B cell (primary cell): ENCODE measurements around the gene ITSN1. TPM values are rescaled to one million over a fixed set of nuclear protein-coding genes. Genes with fewer than 3 reads are reported as not detected.

Experiments used
- ATAC-seq: fragments of 200-7000 bp; cut with Tn5 transposase; one replicate; pipeline ENCODE4 v1.10.0; 2021; ENCODE audit warnings: low read depth, mild to moderate bottlenecking, moderate number of reproducible peaks, moderate library complexity
- CTCF ChIA-PET: fragments of 350-600 bp; sonication (Branson Sonifier 250); formaldehyde crosslinking; loops from one replicate; lab custom pipeline; 2021; ENCODE audit warnings: antibody characterized with exemption, inconsistent platforms; lab: Charles Lee
- POLR2A ChIA-PET: fragments of 350-600 bp; sonication (Branson Sonifier 250); formaldehyde crosslinking; loops from one replicate; lab custom pipeline; 2021; ENCODE audit warnings: antibody characterized with exemption; lab: Charles Lee
- DNase-seq: peaks from one replicate; pipeline ENCODE4 v3.0.0; 2013
- H2AFZ ChIP-seq: 2 replicates; pipeline ENCODE4 v1.6.1; 2012; ENCODE audit warnings: mild to moderate bottlenecking, low read depth, low read length; ENCODE audit not compliant: insufficient read depth, poor library complexity, severe bottlenecking
- H3K27ac ChIP-seq, 2 donors: 1 replicate in 1 of 2; 2 replicates in 1 of 2; pipeline ENCODE4 v1.5.1; 2012 to 2013; ENCODE audit warnings: low read length in 2 of 2, mild to moderate bottlenecking in 2 of 2, moderate library complexity in 1 of 2
- H3K27me3 ChIP-seq, 4 experiments: fragments of 200-600 bp in 1 of 4; sonication (generic) in 1 of 4; replicated peaks in 1 of 4; 1 replicate in 2 of 4; 2 replicates in 2 of 4; pipeline versions ENCODE4 v1.6.1 to v1.7.0; 2013 to 2016; ENCODE audit warnings: low read length in 3 of 4, mild to moderate bottlenecking in 2 of 4, mixed read lengths in 1 of 4, moderate library complexity in 1 of 4; ENCODE audit not compliant: insufficient read depth in 4 of 4, control insufficient read depth in 3 of 4; ENCODE audit errors: control extremely low read depth in 1 of 4
- H3K36me3 ChIP-seq, 2 experiments: replicated peaks in 1 of 2; 1 replicate in 1 of 2; 2 replicates in 1 of 2; pipeline versions ENCODE4 v1.6.1 to v1.7.1; 2013; ENCODE audit warnings: low read length in 1 of 2; ENCODE audit not compliant: insufficient read depth in 2 of 2, control insufficient read depth in 1 of 2; ENCODE audit errors: control extremely low read depth in 1 of 2, extremely low read depth in 1 of 2
- H3K4me1 ChIP-seq, 2 donors: fragments of 200-600 bp in 1 of 2; sonication (generic) in 1 of 2; 1 replicate in 1 of 2; 2 replicates in 1 of 2; pipeline versions ENCODE4 v1.5.1 to v1.6.1; 2013 to 2017; ENCODE audit warnings: low read length in 2 of 2; ENCODE audit not compliant: control insufficient read depth in 2 of 2, insufficient read depth in 2 of 2
- H3K4me2 ChIP-seq: replicated peaks from 2 replicates; pipeline ENCODE3; 2012; ENCODE audit warnings: mild to moderate bottlenecking, low read depth, low read length; ENCODE audit not compliant: poor library complexity, severe bottlenecking
- H3K4me3 ChIP-seq, 5 experiments: fragments of 200-600 bp in 1 of 5; sonication (generic) in 1 of 5; 1 replicate in 3 of 5; 2 replicates in 2 of 5; pipeline versions ENCODE4 v1.5.1 to v1.7.0; 2011 to 2016; ENCODE audit warnings: low read length in 4 of 5, mild to moderate bottlenecking in 4 of 5, low read depth in 2 of 5, control low read depth in 1 of 5, moderate library complexity in 1 of 5; ENCODE audit not compliant: insufficient read depth in 1 of 5; ENCODE audit errors: control extremely low read depth in 1 of 5, extremely low read depth in 1 of 5
- H3K79me2 ChIP-seq: fragments of 200-600 bp; sonication (generic); one replicate; pipeline ENCODE4 v1.6.0; 2016; ENCODE audit warnings: low read length; ENCODE audit not compliant: control insufficient read depth, insufficient read depth
- H3K9ac ChIP-seq: fragments of 200-600 bp; sonication (generic); 2 replicates; pipeline ENCODE4 v1.6.1; 2017; ENCODE audit warnings: mild to moderate bottlenecking, low read length, moderate library complexity
- H3K9me3 ChIP-seq, 3 donors: one replicate each; pipeline versions ENCODE4 v1.6.1 to v1.7.1; 2013; ENCODE audit warnings: low read length in 2 of 3; ENCODE audit not compliant: control insufficient read depth in 2 of 3, insufficient read depth in 1 of 3; ENCODE audit errors: control extremely low read depth in 1 of 3
- H4K20me1 ChIP-seq: 2 replicates; pipeline ENCODE4 v1.6.0; 2012; ENCODE audit warnings: mild to moderate bottlenecking, low read length; ENCODE audit not compliant: insufficient read depth, control insufficient read depth, poor library complexity, severe bottlenecking
- H3K27ac Mint-ChIP-seq: one replicate; pipeline ENCODE4 v1.8.0; 2021; ENCODE audit warnings: mixed read lengths
- H3K27me3 Mint-ChIP-seq: one replicate; pipeline ENCODE4 v1.8.0; 2021; ENCODE audit warnings: mixed read lengths
- H3K4me1 Mint-ChIP-seq: one replicate; pipeline ENCODE4 v1.8.0; 2021; ENCODE audit warnings: mixed read lengths
- H3K4me3 Mint-ChIP-seq: one replicate; pipeline ENCODE4 v1.8.0; 2021; ENCODE audit warnings: mixed read lengths
- H3K9me3 Mint-ChIP-seq: one replicate; pipeline ENCODE4 v1.8.0; 2022; ENCODE audit warnings: mixed read lengths; ENCODE audit not compliant: insufficient read depth
- CTCF ChIP-seq: fragments of 200-600 bp; IDR thresholded peaks from one replicate; pipeline ENCODE4 v1.8.0; 2022; ENCODE audit warnings: antibody characterized with exemption, mild to moderate bottlenecking
- EZH2 ChIP-seq: IDR thresholded peaks from 2 replicates; pipeline ENCODE4 v1.6.1; 2012; ENCODE audit warnings: borderline replicate concordance, low read depth, mild to moderate bottlenecking, moderate library complexity, low read length; ENCODE audit not compliant: insufficient read depth, poor library complexity, severe bottlenecking
- WGBS: methylation state at CpG from one replicate; pipeline ENCODE4 v1.1.5; 2013; ENCODE audit warnings: missing lambda C conversion rate; ENCODE audit not compliant: insufficient coverage; 5-methylcytosine and 5-hydroxymethylcytosine counted together
- intact Hi-C: fragments of 100-400 bp; cut with micrococcal nuclease; formaldehyde crosslinking; loops from one replicate; pipeline ENCODE4 v1.10.0; 2022
- polyA minus RNA-seq: library from RNA; depleted of rRNA, polyadenylated mRNA; stranded (reverse); fragments of >200 nt; gene quantifications from 2 replicates; pipeline ENCODE4 v1.2.3, GENCODE V29; 2012
- polyA plus RNA-seq: library from polyadenylated mRNA; depleted of rRNA; stranded (reverse); fragments of >200 nt; gene quantifications from 2 replicates; pipeline ENCODE4 v1.2.3, GENCODE V29; 2012
- total RNA-seq, 2 donors: library from RNA; stranded (reverse); fragments of 120-200 nt in 1 of 2; gene quantifications; 1 replicate in 1 of 2; 2 replicates in 1 of 2; pipeline versions ENCODE4 v1.2.3 to v1.2.4, GENCODE V29; 2013 to 2022

Gene ITSN1
- 2.4 and 2.5 TPM in 2 replicates for total RNA-seq
- 1.1 TPM for total RNA-seq (2013)
- 0.31 and 0.37 TPM in 2 replicates for polyA plus RNA-seq
- 0.60 and 0.71 TPM in 2 replicates for polyA minus RNA-seq

GRCh38 chr21:33642027-33642895 is at the start of gene ITSN1:
ITSN1 (plus strand) TSS chr21:33642501; CDS start chr21:33718829, 76,328 bp downstream.
- peak; percentile 99 for DNase-seq
- ChIA-PET CTCF (no interaction called here), POLR2A (no interaction called here)
- Histone ChIP-seq H3K9ac (peak within 1 kb of the TSS; percentile 68), H3K4me2 (peak within 1 kb of the TSS; percentile 76), H3K36me3 (peaks cover 0 to 1% of the 10 kb centered on the region in 2 experiments), H4K20me1 (peaks cover 12% of the 10 kb centered on the region), H3K9me3 (no peaks in the 10 kb centered on the region), H3K79me2 (peaks cover 37% of the 10 kb centered on the region), H3K27me3 (peaks cover 0 to 27% (median 19%) of the 10 kb centered on the region in 4 experiments), H3K4me3 (peak within 1 kb of the TSS; percentile 71 to 91 (median 79)), H2AFZ (peak within 1 kb of the TSS; percentile 92), H3K4me1 (peaks cover 16 to 20% of the 10 kb centered on the region in 2 donors), H3K27ac (peak within 1 kb of the TSS; percentile 84 to 90)
- intact Hi-C loops = loop anchor here (1.0 to 5.0 kb wide), 5 partner anchors 163 to 1365 kb away; partner anchors contain the start of genes MIS18A, MRPS6, SLC5A3 and SYNJ1
- H3K9me3 Mint-ChIP-seq = no peaks in the 10 kb centered on the region
- under 1% methylated on average over 56 of the region's 71 CpGs for WGBS
- peaks cover 22% of the 10 kb centered on the region for H3K27me3 Mint-ChIP-seq
- H3K4me1 Mint-ChIP-seq = peaks cover 23% of the 10 kb centered on the region
- H3K27ac Mint-ChIP-seq = peak within 1 kb of the TSS; percentile 97
- TF ChIP-seq CTCF (no peak), EZH2 (no peak)
- H3K4me3 Mint-ChIP-seq = peak within 1 kb of the TSS; percentile 94
- peak; percentile 85 for ATAC-seq

GRCh38 chr21:33598051-33598450 is 44.2 kb upstream of the ITSN1 start:
- Histone ChIP-seq H3K27me3 (no peaks in the 10 kb centered on the region), H3K4me2 (no peak overlapping the region), H3K79me2 (no peaks in the 10 kb centered on the region), H3K27ac (no peak overlapping the region), H3K9me3 (no peaks in the 10 kb centered on the region), H3K36me3 (peaks cover 9 to 53% of the 10 kb centered on the region in 2 experiments), H4K20me1 (no peaks in the 10 kb centered on the region), H3K9ac (no peak overlapping the region), H2AFZ (no peak overlapping the region), H3K4me3 (no peak overlapping the region), H3K4me1 (no peaks in the 10 kb centered on the region)
- intact Hi-C loops = no loop called here
- no peaks in the 10 kb centered on the region for H3K4me1 Mint-ChIP-seq
- no peaks in the 10 kb centered on the region for H3K27me3 Mint-ChIP-seq
- TF ChIP-seq CTCF (no peak), EZH2 (no peak)
- POLR2A ChIA-PET = no interaction called here
- no CpG with 5 or more reads among the region's 1 CpG for WGBS
- H3K4me3 Mint-ChIP-seq = no peak overlapping the region
- no peaks in the 10 kb centered on the region for H3K9me3 Mint-ChIP-seq
- no peak for ATAC-seq
- CTCF ChIA-PET = interaction anchor here (0.7 to 1.9 kb wide), 2 partner anchors 8 to 296 kb away, joined by 6 to 8 read pairs; no protein-coding TSS in a partner anchor
- DNase-seq = no peak
- no peak overlapping the region for H3K27ac Mint-ChIP-seq
